ENCODE results near the gene ASB1. TPM values are rescaled to one million over a fixed set of nuclear protein-coding genes. Genes with fewer than 3 reads are reported as not detected.
A peak's percentile ranks its signal among the peaks of the same experiment; 100 is the strongest.

The ASB1 gene
- total and polyA plus RNA-seq, 2 of the 13 experiments (the other 11 are each of a cell fraction or from before 2014, with no cell fraction given): 48.6 to 49.2 TPM

DNA sequence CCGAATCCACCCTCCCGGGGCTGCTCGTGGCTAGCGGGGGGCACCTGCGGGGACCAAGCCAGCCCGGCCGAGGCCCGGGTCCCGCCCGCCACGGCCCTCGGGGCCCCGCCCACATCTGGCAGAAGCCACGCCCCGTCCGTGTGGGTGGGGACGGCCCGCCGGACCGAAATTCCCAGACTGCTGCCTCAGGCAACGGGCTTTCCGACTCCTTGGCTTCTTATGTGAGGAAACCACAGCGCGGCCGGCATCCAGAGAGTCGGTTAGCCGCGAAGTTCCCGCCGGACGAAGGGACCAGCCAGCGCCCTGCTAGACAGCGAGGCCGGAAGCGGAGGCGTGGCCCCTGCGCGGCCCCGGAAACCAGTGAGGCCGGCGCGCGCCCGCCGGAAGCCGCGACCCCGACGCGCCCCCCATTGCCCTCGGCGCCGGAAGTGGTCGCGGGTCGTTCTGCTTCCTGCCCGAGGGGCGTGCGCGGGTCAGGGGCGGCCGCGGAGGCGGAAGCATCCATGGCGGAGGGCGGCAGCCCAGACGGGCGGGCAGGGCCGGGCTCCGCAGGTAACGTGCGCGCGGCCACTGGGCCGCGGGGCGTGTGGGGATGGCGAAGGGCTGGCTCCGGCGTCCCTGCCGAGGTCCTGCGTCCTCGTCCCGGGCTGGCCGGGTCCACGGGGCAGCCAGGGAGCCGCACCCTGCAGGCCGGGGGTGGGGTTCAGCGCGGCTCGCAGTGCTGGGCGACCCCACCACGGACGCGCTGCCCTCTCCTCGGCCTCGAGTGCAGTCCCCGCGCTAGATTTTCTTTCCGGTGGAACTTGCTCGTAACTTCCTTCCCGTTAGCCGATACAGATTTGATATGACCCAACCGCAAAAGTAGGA is at the start of gene ASB1 (continued):
- TF ChIP-seq NR2F2 (IDR thresholded peaks at IDR 0.05; ENCODE audit: borderline replicate concordance, low read depth): peak; percentile 27; the same call in 1 of the 2 replicates
- peak; percentile 91 for TF ChIP-seq ZBTB38 (CRISPR knock-in tag; IDR thresholded peaks at IDR 0.05)
- no peak for TF ChIP-seq CEBPB (IDR thresholded peaks at IDR 0.05; ENCODE audit: borderline replicate concordance, low read depth, low read length)
- TF ChIP-seq ZNF776 (CRISPR knock-in tag; IDR thresholded peaks at IDR 0.05): peak; percentile 81
- TF ChIP-seq ZNF484 (CRISPR knock-in tag; IDR thresholded peaks at IDR 0.05; ENCODE audit: borderline replicate concordance, low read depth): 0 out of 2 replicates have a peak, but pooled peaks have one; percentile 72
- TF ChIP-seq ZBTB46 (CRISPR knock-in tag; IDR thresholded peaks at IDR 0.05; ENCODE audit: borderline replicate concordance): peak; percentile 43; the same call in 1 of the 2 replicates
- TF ChIP-seq EZH2 (conservative IDR thresholded peaks at IDR 0.05; ENCODE audit: low read depth, low read length): no peak
- TF ChIP-seq HHEX (CRISPR knock-in tag; IDR thresholded peaks at IDR 0.05): no peak
- TF ChIP-seq, protein P1, sequence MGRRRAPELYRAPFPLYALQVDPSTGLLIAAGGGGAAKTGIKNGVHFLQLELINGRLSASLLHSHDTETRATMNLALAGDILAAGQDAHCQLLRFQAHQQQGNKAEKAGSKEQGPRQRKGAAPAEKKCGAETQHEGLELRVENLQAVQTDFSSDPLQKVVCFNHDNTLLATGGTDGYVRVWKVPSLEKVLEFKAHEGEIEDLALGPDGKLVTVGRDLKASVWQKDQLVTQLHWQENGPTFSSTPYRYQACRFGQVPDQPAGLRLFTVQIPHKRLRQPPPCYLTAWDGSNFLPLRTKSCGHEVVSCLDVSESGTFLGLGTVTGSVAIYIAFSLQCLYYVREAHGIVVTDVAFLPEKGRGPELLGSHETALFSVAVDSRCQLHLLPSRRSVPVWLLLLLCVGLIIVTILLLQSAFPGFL (CRISPR knock-in tag; IDR thresholded peaks at IDR 0.05): 0 out of 2 replicates have a peak, but pooled peaks have one; percentile 72
- peak; percentile 76; the same call in 1 of the 2 replicates for TF ChIP-seq RARA (CRISPR knock-in tag; IDR thresholded peaks at IDR 0.05)
- peak; percentile 78; the same call in 1 of the 2 replicates for TF ChIP-seq TFDP1 (CRISPR knock-in tag; IDR thresholded peaks at IDR 0.05; ENCODE audit: borderline replicate concordance)
- TF ChIP-seq, protein P2, sequence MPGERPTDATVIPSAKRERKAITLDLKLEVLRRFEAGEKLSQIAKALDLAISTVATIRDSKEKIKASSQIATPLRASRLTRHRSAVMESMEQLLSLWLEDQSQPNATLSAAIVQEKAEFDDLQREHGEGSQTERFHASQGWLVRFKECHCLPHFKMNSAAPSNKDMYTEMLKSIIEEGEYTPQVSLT (CRISPR knock-in tag; IDR thresholded peaks at IDR 0.05; ENCODE audit: borderline replicate concordance, low read depth): no peak
- TF ChIP-seq ZNF331 (CRISPR knock-in tag; IDR thresholded peaks at IDR 0.05): peak; percentile 55; the same call in 1 of the 2 replicates
- TF ChIP-seq ZNF138 (CRISPR knock-in tag; IDR thresholded peaks at IDR 0.05; ENCODE audit: low read depth): peak; percentile 52; the same call in 1 of the 2 replicates
- peak; percentile 88 for TF ChIP-seq ZNF574 (CRISPR knock-in tag; IDR thresholded peaks at IDR 0.05)
- no peak for TF ChIP-seq FOXK2 (IDR thresholded peaks at IDR 0.05)
- TF ChIP-seq ZNF639 (CRISPR knock-in tag; conservative IDR thresholded peaks at IDR 0.05): peak; percentile 78; the same call in 1 of the 2 replicates
- peak; percentile 59; the same call in 1 of the 2 replicates for TF ChIP-seq ZNF784 (CRISPR knock-in tag; IDR thresholded peaks at IDR 0.05; ENCODE audit: borderline replicate concordance)

Data from HepG2 (cell line).